CD4-positive, alpha-beta memory T cell (primary cell): ENCODE data around the gene RAMP1. TPM values are rescaled to one million over a fixed set of nuclear protein-coding genes. Genes with fewer than 3 reads are reported as not detected.

ENCODE experiments used
- CTCF ChIA-PET: fragments of 350-600 bp; sonication (Branson Sonifier 250); formaldehyde crosslinking; loops from one replicate; lab custom pipeline; 2021; ENCODE audit warnings: inconsistent platforms; ENCODE audit not compliant: partially characterized antibody; lab: Charles Lee
- POLR2A ChIA-PET: fragments of 350-600 bp; sonication (Branson Sonifier 250); formaldehyde crosslinking; loops from one replicate; lab custom pipeline; 2021; ENCODE audit not compliant: partially characterized antibody; lab: Charles Lee
- DNase-seq, 5 donors: peaks; one replicate each; pipeline versions ENCODE4 v3.0.0 to v3.0.0-alpha.2; 2020 to 2022; ENCODE audit warnings: mixed read lengths in 1 of 5
- H3K27ac ChIP-seq: one replicate; pipeline ENCODE4 v1.7.0; 2013; ENCODE audit warnings: low read depth, low read length
- H3K27me3 ChIP-seq: 2 replicates; pipeline ENCODE4 v1.7.0; 2013; ENCODE audit warnings: mild to moderate bottlenecking, low read length, moderate library complexity; ENCODE audit not compliant: insufficient read depth
- H3K36me3 ChIP-seq: 2 replicates; pipeline ENCODE4 v1.7.0; 2013; ENCODE audit warnings: mild to moderate bottlenecking, low read length, moderate library complexity; ENCODE audit not compliant: insufficient read depth
- H3K4me1 ChIP-seq: 2 replicates; pipeline ENCODE4 v1.7.0; 2013; ENCODE audit warnings: mild to moderate bottlenecking, low read length, moderate library complexity; ENCODE audit not compliant: insufficient read depth
- H3K4me3 ChIP-seq, 2 donors: one replicate each; pipeline ENCODE4 v1.7.0; 2013; ENCODE audit warnings: low read length in 2 of 2, mild to moderate bottlenecking in 1 of 2
- H3K9me3 ChIP-seq, 2 donors: one replicate each; pipeline ENCODE4 v1.7.0; 2013; ENCODE audit warnings: low read length in 2 of 2, control low read depth in 1 of 2; ENCODE audit not compliant: control insufficient read depth in 1 of 2
- H3K27ac Mint-ChIP-seq, 7 donors: one replicate each; pipeline ENCODE4 v1.8.0; 2020 to 2021; ENCODE audit warnings: mixed read lengths in 7 of 7, mild to moderate bottlenecking in 6 of 7, inconsistent platforms in 3 of 7, moderate library complexity in 3 of 7
- H3K27me3 Mint-ChIP-seq, 2 donors: one replicate each; pipeline ENCODE4 v1.8.0; 2020 to 2021; ENCODE audit warnings: mixed read lengths in 2 of 2
- H3K36me3 Mint-ChIP-seq, 2 donors: one replicate each; pipeline ENCODE4 v1.8.0; 2020 to 2021; ENCODE audit warnings: mixed read lengths in 2 of 2, inconsistent platforms in 1 of 2, mild to moderate bottlenecking in 1 of 2
- H3K4me1 Mint-ChIP-seq, 4 donors: one replicate each; pipeline ENCODE4 v1.8.0; 2020 to 2021; ENCODE audit warnings: mixed read lengths in 4 of 4, mild to moderate bottlenecking in 1 of 4
- H3K4me3 Mint-ChIP-seq, 8 donors: one replicate each; pipeline ENCODE4 v1.8.0; 2020 to 2021; ENCODE audit warnings: mixed read lengths in 8 of 8, mild to moderate bottlenecking in 7 of 8, moderate library complexity in 6 of 8, inconsistent platforms in 3 of 8
- H3K9me3 Mint-ChIP-seq, 8 donors: one replicate each; pipeline ENCODE4 v1.8.0; 2020 to 2021; ENCODE audit warnings: mixed read lengths in 8 of 8, mild to moderate bottlenecking in 5 of 8, inconsistent platforms in 3 of 8, moderate library complexity in 1 of 8
- intact Hi-C: fragments of 100-400 bp; cut with micrococcal nuclease; formaldehyde crosslinking; loops from one replicate; pipeline ENCODE4 v1.15.1; 2023
- polyA plus RNA-seq, 2 donors: library from polyadenylated mRNA; unstranded; fragments of 300-500 nt; fragmentation: Illumina TruSeq; gene quantifications; one replicate each; pipeline ENCODE4 v1.2.3, GENCODE V29; 2021
- total RNA-seq, 2 experiments: library from RNA; stranded (reverse); gene quantifications; one replicate each; pipeline ENCODE4 v1.2.3, GENCODE V29; 2021

The RAMP1 gene
- total and polyA plus RNA-seq, 4 experiments from 2014 or later: 1.3 to 10.8 TPM; not detected in 2

GRCh38 chr2:237912271-237913192 is 53.1 kb downstream of the RAMP1 start:
- Mint-ChIP-seq H3K36me3 (peaks cover 0 to 2% of the 10 kb centered on the region in 2 donors), H3K27ac (no peak overlapping the region), H3K4me3 (peak overlapping the region in 1 of 8 donors; percentile 18), H3K9me3 (peaks cover 0 to 5% (median under 1%) of the 10 kb centered on the region in 8 donors), H3K27me3 (no peaks in the 10 kb centered on the region), H3K4me1 (peaks cover 0 to 3% (median 0%) of the 10 kb centered on the region in 4 donors)
- intact Hi-C loops: no loop called here
- H3K4me1 ChIP-seq: no peaks in the 10 kb centered on the region
- POLR2A ChIA-PET: no interaction called here
- no peaks in the 10 kb centered on the region for H3K27me3 ChIP-seq
- CTCF ChIA-PET: interaction anchor here (1.2 to 1.6 kb wide), 2 partner anchors 11 to 14 kb away, joined by 3 to 4 read pairs; no protein-coding TSS in a partner anchor
- H3K4me3 ChIP-seq: no peak overlapping the region
- no peaks in the 10 kb centered on the region for H3K9me3 ChIP-seq
- H3K36me3 ChIP-seq: no peaks in the 10 kb centered on the region
- H3K27ac ChIP-seq: no peak overlapping the region
- no peak for DNase-seq

GRCh38 chr2:237913193-237913917 is 53.9 kb downstream of the RAMP1 start:
- Mint-ChIP-seq H3K4me3 (peak overlapping the region in 1 of 8 donors; percentile 18), H3K27me3 (no peaks in the 10 kb centered on the region), H3K36me3 (no peaks in the 10 kb centered on the region), H3K9me3 (peaks cover 0 to 4% (median 0%) of the 10 kb centered on the region in 8 donors), H3K4me1 (peaks cover 0 to 3% (median 0%) of the 10 kb centered on the region in 4 donors), H3K27ac (no peak overlapping the region)
- Histone ChIP-seq H3K36me3 (no peaks in the 10 kb centered on the region), H3K27ac (no peak overlapping the region), H3K27me3 (no peaks in the 10 kb centered on the region), H3K9me3 (no peaks in the 10 kb centered on the region), H3K4me1 (no peaks in the 10 kb centered on the region), H3K4me3 (no peak overlapping the region)
- ChIA-PET POLR2A (no interaction called here), CTCF (no interaction called here)
- DNase-seq: no peak
- intact Hi-C loops: no loop called here

GRCh38 chr2:237915576-237915975 is 56.2 kb downstream of the RAMP1 start:
- Histone ChIP-seq H3K9me3 (no peaks in the 10 kb centered on the region), H3K36me3 (no peaks in the 10 kb centered on the region), H3K27ac (no peak overlapping the region), H3K4me3 (no peak overlapping the region), H3K27me3 (no peaks in the 10 kb centered on the region), H3K4me1 (peaks cover 4% of the 10 kb centered on the region)
- no peak overlapping the region for H3K4me3 Mint-ChIP-seq
- POLR2A ChIA-PET: no interaction called here
- no peaks in the 10 kb centered on the region for H3K36me3 Mint-ChIP-seq
- H3K27me3 Mint-ChIP-seq: no peaks in the 10 kb centered on the region
- CTCF ChIA-PET: no interaction called here
- no peak for DNase-seq
- H3K4me1 Mint-ChIP-seq: peaks cover 0 to 7% (median 1%) of the 10 kb centered on the region in 4 donors
- no peak overlapping the region for H3K27ac Mint-ChIP-seq
- intact Hi-C loops: no loop called here
- H3K9me3 Mint-ChIP-seq: peaks cover 0 to 4% (median 0%) of the 10 kb centered on the region in 8 donors

- DNase-seq: no peak
- Histone ChIP-seq H3K9me3 (no peaks in the 10 kb centered on the region), H3K4me3 (no peak overlapping the region), H3K27ac (no peak overlapping the region), H3K27me3 (no peaks in the 10 kb centered on the region), H3K36me3 (no peaks in the 10 kb centered on the region), H3K4me1 (peaks cover 4% of the 10 kb centered on the region)
- intact Hi-C loops: no loop called here
- Mint-ChIP-seq H3K36me3 (no peaks in the 10 kb centered on the region), H3K4me3 (no peak overlapping the region), H3K9me3 (peaks cover 0 to 4% (median 0%) of the 10 kb centered on the region in 8 donors), H3K27ac (peak overlapping the region in 1 of 7 donors; percentile 50), H3K27me3 (no peaks in the 10 kb centered on the region), H3K4me1 (peaks cover 0 to 7% (median 3%) of the 10 kb centered on the region in 4 donors)
- POLR2A ChIA-PET: no interaction called here
- CTCF ChIA-PET: no interaction called here
Observed at GRCh38 chr2:237916296-237916695, 56.9 kb downstream of the RAMP1 start.

- no peak for DNase-seq
- ChIA-PET CTCF (no interaction called here), POLR2A (no interaction called here)
- H3K36me3 Mint-ChIP-seq: no peaks in the 10 kb centered on the region
- H3K9me3 ChIP-seq: no peaks in the 10 kb centered on the region
- no peaks in the 10 kb centered on the region for H3K27me3 ChIP-seq
- H3K4me3 Mint-ChIP-seq: no peak overlapping the region
- no peak overlapping the region for H3K27ac Mint-ChIP-seq
- no peaks in the 10 kb centered on the region for H3K27me3 Mint-ChIP-seq
- H3K36me3 ChIP-seq: no peaks in the 10 kb centered on the region
- no peak overlapping the region for H3K4me3 ChIP-seq
- peaks cover 0 to 4% (median 0%) of the 10 kb centered on the region in 8 donors for H3K9me3 Mint-ChIP-seq
- intact Hi-C loops: no loop called here
- peaks cover 4% of the 10 kb centered on the region for H3K4me1 ChIP-seq
- no peak overlapping the region for H3K27ac ChIP-seq
- H3K4me1 Mint-ChIP-seq: peaks cover 0 to 8% (median 4%) of the 10 kb centered on the region in 4 donors
Observed at GRCh38 chr2:237917696-237918374, 58.4 kb downstream of the RAMP1 start.

GRCh38 chr2:237919593-237919992 is 60.2 kb downstream of the RAMP1 start:
- H3K27me3 Mint-ChIP-seq: no peaks in the 10 kb centered on the region
- Histone ChIP-seq H3K4me1 (peaks cover 4% of the 10 kb centered on the region), H3K27ac (no peak overlapping the region), H3K27me3 (no peaks in the 10 kb centered on the region), H3K4me3 (no peak overlapping the region), H3K36me3 (no peaks in the 10 kb centered on the region), H3K9me3 (no peaks in the 10 kb centered on the region)
- H3K36me3 Mint-ChIP-seq: no peaks in the 10 kb centered on the region
- ChIA-PET CTCF (interaction anchor here (0.8 kb wide), 1 partner anchor 28 kb away, joined by 4 read pairs; no protein-coding TSS in a partner anchor), POLR2A (interaction anchor here (1.3 kb wide), 1 partner anchor 21 kb away, joined by 4 read pairs; no protein-coding TSS in a partner anchor)
- H3K4me3 Mint-ChIP-seq: no peak overlapping the region
- H3K27ac Mint-ChIP-seq: peak overlapping the region in 1 of 7 donors; percentile 32
- DNase-seq: no peak
- peaks cover 0 to 2% (median 0%) of the 10 kb centered on the region in 8 donors for H3K9me3 Mint-ChIP-seq
- intact Hi-C loops: no loop called here
- peaks cover 3 to 13% (median 8%) of the 10 kb centered on the region in 4 donors for H3K4me1 Mint-ChIP-seq
